NCI-H1694 treated with DMSO at 0.1 percent for 48 hours (cell line): ENCODE results near the gene CREG2.
A peak's percentile ranks its signal among the peaks of the same experiment; 100 is the strongest.

Experiments used
- DNase-seq: peaks from one replicate; lab custom pipeline; 2025; lab: John Stamatoyannopoulos, UW

The CREG2 gene, protein sequence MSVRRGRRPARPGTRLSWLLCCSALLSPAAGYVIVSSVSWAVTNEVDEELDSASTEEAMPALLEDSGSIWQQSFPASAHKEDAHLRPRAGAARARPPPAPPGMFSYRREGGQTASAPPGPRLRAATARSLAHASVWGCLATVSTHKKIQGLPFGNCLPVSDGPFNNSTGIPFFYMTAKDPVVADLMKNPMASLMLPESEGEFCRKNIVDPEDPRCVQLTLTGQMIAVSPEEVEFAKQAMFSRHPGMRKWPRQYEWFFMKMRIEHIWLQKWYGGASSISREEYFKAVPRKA

DNA sequence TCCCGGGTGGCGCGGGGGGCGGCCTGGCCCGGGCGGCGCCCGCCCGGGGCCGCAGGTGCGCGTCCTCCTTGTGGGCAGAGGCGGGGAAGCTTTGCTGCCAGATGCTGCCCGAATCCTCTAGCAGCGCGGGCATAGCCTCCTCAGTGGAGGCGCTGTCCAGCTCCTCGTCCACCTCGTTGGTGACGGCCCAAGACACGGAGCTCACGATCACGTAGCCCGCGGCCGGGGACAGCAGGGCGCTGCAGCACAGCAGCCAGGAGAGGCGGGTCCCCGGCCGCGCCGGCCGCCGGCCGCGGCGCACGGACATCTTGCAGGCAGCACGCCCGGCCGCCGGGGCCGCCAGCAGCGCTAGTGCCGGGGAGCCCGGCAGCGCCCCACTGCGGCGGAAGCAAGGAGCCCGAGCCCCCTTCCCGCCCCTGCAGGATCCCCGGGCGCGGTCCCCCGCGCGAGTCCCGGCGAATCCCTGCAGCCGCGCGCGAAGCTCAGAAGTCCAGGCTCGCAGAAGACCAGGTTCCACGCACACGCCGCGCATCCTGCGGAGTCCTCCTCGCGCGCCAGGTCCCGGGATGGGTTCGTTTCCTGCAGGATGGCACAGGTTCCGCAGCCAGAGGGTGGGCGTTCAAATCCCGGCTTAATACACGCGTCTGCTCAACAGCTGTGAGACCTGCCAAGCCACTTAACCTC, at the start of gene CREG2:
CREG2 (minus strand) TSS at position 353 of the 684 bp plus-strand sequence; CDS start at position 307, 46 bp downstream.
- peak; percentile 36 for DNase-seq

DNA sequence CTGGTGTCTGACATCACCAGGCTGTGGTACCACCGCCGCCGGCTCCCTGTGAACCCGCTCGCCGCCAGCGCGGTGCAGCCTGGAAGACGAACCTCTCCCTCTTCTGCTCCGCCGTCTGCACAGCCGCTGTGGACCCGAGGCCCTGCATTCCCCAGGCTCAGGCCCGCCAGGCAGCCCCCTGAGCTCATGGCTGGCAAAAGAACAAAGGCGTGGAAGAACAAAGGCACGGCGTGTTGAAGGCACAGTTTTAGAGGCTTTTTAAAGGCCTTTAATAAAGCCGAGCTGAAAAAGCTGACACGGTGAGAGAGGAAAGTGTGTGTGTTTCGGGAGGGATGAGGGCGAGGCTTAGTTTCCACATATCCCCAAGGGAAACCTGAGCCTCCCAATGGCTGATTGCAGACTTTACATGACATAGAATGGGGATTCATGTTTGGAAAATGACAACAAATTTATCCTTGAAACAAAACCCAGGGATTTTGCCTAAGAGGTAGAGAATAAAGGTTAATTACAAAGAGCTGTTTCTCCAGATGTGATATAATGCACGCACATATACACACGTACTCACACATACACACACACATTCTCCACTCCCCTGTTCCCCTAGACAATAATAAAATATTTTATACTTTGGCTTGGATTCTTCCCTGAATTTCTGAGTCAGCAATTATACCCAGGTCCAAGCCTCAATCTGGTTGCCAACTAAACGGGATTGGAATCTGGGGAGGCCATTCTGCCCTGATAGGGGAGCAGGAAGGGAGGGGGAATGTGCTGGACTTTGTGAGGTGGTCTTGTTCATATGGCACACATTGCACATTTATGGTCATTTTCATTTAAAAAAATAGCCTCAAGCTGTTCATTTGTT, 47.9 kb upstream of the CREG2 start:
- no peak for DNase-seq

DNA sequence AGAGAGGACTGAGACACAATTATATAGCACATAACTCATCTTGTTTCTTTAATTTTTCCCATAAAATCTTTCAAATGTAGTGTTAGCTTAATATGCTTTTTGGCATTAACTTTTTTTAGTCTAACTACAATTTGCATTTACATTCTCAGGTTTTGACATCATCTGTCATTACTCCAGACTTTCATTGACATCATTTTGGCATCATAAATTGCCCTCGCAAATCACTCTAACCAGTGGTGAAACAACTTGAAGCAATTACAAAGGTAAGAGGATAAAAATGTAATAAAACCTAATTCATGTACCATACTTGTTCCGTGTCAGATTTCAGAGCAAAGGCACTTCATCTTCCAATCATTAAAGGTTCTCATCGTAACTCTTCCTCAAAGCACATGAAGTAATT, 46.2 kb upstream of the CREG2 start:
- no peak for DNase-seq

DNA sequence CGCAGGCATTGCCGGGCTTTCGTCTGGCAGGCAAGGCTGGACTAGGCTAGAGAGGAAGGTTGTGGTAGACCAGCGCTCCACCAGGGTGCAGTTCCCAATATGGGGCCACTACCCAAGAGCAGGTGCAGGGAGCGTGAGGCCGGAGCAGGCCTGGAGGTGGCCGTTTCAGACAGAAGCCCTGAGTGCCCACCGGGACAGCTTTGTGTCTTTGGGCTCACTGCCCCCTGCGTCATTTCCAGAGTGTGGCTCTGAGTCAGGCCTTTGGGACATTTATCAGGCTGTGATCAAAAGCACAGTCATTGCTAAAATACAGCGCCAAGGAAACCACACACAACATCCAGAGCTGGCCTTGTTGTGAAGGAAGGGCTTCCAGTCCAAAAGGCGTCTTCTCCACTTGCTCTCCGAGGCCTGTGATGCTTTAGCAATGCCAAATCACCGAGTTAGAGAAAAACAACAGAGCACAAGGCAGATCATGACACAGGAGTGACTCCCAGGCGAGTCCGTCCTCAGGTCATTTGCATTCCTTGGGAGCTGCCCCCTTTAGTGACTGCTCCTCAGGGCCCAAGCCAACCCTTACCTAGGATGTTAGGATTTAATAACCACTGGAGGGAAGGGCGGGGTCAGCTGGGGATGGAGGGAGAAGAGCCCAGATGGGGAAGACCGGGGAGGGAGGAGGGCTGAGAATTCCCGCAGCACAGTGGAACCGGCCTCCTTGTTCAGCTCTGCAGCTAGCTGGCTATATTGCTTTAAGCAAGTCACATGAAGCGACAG, 45.3 kb upstream of the CREG2 start:
- no peak for DNase-seq

DNA sequence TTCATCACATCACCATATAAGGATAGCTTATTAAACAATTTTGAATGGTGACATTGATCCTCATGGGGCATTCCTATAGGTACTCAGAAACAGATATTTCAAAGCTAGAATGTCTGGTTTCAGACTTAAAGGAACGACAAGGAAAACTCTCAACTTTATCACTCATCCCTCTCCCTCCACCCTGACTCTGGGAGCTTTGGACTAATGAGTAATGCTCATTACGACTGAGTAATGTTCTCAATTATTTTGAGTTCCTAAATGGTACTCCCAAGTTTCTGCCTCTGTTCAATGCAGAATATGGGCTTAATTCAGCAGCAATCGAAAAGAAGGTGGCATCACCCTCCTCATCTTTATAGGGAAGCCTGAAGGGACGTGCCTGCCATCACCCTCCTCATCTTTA, 44.2 kb upstream of the CREG2 start:
- DNase-seq, result no peak

DNA sequence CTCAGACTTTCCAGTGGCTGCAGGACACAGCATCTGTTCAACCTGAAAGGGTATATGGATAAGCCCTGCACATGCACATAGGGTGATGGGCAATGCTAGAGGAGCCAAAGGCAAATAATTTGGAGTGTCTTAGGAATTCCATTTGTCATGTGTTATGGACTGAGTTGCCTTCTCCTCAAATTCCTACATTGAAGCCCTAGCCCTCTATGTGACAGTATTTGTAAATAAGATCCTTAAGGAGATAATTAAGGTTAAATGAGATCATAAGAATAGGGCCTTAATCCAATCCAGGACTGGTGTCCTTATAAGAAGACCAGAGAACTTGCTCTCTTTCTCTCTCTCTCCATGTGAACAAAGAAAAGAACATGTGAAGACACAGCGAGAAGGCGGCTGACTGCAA, 42.9 kb upstream of the CREG2 start:
- no peak for DNase-seq

DNA sequence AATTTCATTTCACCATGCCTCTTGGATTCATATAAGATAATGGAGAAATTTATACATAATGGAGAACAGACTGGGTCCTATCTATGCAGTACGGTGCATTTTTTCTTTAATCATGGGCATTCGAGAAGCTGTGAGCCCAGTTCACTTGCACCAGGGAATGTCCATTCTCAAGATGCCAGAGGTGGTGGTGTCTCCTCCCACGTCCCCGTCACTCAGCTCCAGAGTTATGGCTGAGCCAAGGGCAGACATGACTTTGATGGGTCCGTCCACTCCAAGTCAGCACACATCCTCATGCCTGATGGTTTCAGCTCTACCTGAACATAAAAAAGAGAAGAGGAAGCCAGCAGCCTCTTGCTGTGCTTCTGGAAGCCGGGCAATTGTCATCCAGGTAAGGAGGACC, 42.1 kb upstream of the CREG2 start:
- DNase-seq, result no peak

DNA sequence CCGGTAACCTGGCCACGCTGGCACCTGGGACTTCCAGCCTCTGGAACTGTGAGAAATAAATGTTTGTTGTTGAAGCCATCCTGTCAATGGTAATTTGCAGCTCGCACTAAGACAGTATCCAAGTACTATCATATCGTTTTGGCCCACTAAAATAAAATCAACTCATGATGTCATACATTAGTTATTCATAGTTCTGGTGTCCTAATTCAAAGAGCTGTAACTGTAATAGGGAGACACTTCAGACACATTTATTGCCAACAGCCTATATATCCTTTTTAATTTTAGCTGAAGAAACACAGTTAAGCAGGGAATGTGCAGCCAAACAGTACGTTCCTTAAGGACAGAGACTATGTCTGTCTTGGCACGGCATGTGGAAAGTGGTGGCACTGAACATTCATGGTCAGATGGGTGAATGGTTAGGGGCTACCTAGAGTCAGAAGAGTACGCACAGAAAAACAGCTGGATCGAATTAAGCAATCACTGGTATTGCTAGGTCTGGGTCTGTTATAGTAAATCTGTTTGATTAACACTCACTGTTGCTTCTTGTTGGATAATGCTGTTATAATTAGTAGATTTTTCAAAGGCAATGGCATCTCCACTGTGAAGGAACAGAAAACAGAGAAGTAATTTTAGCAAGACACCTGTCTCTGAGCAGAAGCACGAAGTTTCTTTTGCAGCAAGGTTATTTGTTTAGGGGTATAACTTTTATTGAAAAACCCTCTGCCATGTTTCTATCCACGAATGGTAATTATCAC, 41.3 kb upstream of the CREG2 start:
- no peak for DNase-seq

DNA sequence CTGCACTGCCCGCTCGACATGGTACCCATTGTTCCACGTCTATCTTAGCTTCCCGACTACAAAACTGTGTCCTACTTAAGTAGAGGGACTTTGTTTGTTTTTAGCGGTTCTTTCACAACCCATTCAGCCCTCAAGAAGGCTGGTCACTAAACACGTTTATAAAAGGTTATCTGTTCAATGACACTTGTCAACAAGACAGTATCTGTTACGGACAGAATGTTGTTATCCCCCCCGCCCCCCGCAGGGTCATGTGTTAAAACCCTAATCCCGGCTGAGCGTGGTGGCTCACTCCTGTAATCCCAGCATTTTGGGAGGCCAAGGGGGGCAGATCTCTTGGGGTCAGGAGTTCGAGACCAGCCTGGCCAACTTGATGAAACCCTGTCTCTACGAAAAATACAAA, 40.4 kb upstream of the CREG2 start:
- no peak for DNase-seq

DNA sequence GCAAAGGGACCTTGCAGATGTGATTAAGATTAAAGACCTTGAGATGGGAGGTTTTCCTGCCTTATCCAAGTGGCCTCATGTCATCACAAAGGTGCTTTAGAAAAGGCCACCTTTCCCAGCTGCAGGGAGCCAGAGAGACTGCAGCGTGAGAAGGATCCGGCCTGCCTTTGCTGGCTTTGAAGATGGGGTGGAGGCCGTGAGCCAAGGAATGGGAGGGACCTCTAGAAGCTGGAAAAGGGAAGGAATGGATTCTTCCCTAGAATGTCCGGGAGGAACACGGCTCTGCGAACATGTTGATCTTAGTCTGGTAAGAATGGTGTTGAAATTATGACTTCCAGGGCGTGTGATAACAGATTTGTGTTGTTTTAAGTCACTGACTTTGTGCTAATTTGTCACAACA, 39.9 kb upstream of the CREG2 start:
- no peak for DNase-seq

DNA sequence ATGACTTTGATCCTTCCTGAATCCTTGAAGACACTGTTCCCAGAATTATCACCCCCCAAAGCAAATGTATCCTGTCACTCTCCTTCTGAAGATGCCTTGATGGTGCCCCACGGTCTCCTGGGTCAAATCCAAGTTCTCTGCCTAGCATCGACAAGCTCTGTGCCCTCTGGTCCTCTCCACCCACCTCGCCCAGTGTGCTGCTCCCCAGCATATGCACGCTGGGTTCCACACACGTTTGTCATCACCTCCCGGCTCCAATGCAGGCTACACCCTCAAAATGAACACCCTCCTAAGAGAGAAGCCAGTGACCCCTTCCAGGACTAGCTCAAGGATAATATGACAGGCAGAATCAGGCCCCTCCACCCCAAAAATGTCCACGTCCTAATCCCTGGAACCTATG, 39.5 kb upstream of the CREG2 start:
- DNase-seq, result no peak

DNA sequence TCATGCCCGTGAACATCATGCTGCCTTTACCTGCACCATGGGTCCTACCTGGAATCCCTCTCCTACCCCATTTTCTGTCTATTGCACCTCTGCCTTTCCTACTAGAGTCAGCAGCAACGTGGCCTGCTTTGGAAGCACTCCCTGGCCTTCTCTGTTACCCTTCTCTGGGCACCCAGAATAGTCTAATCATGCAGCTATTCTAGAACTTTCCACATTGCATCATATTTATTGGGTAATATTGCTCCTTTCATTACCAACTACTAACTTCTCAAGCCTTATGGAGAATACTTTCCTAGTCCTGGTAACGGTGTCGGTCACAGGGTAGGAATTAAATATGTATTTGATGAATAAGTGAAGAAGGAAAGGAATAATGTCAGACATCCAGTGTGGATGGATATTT, 33.3 kb upstream of the CREG2 start:
- no peak for DNase-seq

DNA sequence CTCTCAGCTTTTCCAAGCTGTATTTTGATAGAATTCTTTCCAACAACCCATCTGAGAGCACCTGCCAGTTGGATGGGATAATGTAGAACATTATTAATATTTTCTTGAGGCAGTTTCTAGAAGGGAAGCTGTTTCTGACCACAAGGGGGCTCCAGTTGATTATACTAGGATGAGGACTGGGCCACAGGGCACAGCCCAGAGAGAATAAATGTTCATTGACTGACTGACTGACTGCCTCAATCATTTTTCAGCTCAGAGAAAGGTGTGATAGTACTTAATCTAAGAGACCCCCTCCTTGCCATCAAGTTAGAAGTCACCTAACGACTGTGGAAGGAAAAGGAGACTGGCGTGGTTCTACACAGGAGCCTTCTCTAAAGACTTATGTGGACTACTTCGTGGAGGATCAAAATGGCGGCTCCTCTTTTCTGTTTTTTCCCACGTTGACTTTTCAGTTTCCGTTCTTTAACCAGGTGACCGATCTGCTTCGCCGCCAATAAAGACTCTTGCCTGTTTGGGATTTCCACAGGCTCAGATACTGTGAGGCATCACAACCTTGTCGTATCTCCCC, 31.9 kb upstream of the CREG2 start:
- DNase-seq, result peak; percentile 73

DNA sequence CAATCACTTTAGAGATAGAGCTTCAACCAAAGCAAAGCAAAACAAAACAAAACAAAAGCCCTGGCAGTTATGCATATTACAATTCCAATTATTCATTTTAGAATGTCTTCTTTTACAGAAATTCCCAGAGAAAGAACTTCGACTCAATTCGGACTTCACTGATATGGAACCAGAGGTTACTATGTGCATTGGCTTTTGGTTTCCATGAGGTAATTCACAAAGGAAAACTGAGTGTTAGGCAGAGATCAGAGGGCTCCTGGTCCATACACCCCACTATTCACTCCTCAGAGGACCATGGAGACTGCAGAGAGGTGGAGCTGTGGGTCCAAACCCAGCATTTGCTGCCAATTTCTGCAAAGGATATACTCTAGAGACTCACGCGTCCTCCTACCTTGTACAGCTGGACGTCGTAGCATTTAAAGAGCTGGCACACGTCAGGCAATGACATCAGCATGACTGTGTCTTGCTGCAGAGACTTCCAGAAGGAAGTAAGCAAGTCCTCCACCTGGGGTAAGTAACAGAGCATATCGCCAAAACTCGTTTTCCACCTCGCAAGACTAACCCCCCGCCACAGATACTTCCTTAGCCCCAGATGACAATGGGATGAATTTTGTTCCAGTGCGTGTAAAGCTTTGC, 31.3 kb upstream of the CREG2 start:
- DNase-seq, result no peak

DNA sequence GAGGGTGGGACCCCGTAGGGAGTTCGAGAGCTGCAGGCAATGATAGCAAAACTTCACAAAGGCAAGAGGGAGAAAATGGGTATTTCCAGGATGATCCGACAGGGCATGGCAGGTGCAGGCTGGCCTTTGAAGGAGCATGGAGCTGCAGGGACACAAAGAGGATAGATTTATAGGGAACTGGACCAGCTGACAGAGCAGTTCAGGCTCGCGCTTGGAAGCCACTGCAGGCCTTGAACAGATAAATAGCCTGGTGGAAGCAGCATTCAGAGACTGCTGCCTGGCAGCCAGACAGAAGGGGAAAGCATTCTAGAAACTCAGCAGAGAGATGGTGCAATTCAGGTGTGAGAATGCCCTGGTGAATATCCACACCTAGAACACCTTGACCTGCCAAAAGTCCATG, 29.3 kb upstream of the CREG2 start:
- DNase-seq, result no peak

DNA sequence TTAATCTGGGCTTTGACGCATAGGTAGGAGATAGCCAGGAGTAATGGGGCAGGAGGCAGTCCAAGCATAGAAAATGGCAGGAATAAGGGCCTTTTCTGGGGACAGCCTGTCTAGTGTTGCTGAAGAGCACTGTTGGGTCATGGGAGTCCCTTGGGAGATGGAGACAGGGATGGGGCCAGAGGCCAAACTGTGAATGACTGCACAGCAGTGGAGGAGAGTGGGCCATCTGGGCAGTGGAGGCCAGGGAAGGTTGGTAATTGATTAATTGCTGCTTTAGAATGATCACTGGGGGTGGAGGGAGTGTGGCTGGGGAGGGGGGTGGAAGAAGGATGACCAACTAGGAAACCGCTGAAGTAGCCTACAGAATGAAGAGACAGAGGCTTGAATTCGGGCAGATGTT, 28.6 kb upstream of the CREG2 start:
- DNase-seq, result no peak

DNA sequence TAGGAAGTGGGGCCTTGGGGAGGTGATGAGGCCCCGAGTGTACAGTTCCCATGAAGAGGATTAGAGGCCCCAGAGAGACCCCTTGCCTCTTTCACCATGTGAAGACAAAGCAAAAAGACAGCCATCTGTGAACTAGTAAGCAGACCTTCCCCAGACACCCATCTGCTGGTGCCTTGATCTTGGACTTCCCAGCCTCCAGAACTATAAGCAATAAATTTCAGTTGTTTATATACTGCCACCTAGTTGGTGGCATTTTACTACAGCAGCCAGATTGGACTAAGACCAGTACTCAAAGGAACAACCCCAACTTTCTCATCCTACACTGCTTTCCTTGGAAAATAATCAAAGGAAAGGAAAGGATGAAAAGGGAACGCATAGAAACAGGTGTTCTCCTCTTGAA, 27.9 kb upstream of the CREG2 start:
- DNase-seq, result no peak

DNA sequence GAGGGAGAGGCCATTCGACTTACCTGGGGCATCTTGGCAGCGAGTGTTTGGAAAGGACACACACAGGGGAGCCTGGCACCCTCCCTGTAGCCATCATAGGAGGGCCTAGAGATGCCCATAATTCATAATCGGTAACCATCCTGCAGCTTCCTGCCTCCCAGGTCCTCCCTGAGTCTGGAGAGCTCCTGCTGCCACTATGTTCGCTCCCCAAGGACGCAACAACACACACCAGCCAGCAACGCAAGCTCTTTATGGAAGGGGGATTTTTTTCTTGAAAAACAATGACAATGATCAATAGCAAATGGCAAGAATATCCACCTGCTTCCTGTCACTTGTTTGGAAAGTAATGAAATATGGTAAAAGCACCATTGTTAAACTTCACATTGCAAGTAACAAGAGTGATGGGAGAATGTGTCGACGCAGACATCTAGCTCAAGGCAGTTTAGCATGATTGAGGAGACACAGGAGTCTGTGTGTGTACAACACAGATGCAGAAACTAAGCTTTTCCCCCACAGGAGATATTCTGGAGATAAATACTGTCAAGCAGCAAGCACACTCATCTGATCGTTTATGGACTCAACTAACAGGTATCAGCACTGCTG, 24.9 kb upstream of the CREG2 start:
- DNase-seq, result no peak

DNA sequence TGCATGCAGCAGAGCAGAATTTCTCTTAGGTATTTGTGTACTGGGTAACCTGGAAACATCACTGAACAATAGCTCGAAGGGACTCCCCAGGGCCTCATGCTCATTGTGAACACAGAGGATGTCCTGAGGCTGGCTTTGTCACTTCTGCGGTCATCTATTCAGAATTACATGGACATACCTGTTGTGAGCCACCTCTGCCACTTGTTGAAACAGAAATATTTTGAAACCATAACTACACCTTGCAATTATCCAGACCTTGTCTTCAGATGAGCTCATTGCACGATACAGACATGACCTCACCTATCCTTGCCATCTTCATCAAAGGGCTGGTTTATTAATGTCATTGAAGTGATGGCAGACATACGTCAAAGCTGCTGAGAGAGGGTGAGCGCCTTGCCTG, 23.4 kb upstream of the CREG2 start:
- no peak for DNase-seq

DNA sequence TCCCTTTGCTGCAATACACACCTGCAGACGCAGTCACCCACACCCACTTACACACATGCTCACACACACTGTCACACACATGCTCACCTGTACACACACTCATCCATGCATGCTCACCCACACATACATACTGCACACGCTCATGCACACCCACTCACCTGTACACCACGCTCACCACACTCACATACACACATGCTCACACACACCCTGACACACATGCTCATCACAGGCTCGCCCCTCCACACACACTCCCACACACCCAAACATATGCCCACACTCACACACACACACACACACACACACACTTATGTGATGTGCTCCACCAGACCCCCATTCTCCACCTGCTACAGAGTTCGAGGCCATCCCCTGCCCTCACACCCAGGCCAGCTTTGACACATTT, 22.8 kb upstream of the CREG2 start:
- DNase-seq, result no peak
